Mesothelial cell of epicardium (in vitro differentiated cells): Measurements from ENCODE around the gene AKAP13. TPM values are rescaled to one million over a fixed set of nuclear protein-coding genes. Genes with fewer than 3 reads are reported as not detected.

Experiments used
- DNase-seq, 2 experiments: peaks; one replicate each; pipeline ENCODE4 v3.0.0; 2021; ENCODE audit warnings: low spot score in 2 of 2; ENCODE audit not compliant: unreplicated experiment in 2 of 2
- H3K27ac Mint-ChIP-seq: 2 replicates; pipeline ENCODE4 v1.8.0; 2021; ENCODE audit warnings: mixed read lengths
- H3K27me3 Mint-ChIP-seq: 2 replicates; pipeline ENCODE4 v1.8.0; 2021; ENCODE audit warnings: low read depth, mixed read lengths
- H3K36me3 Mint-ChIP-seq: 2 replicates; pipeline ENCODE4 v1.8.0; 2021; ENCODE audit warnings: mixed read lengths
- H3K4me1 Mint-ChIP-seq: 2 replicates; pipeline ENCODE4 v1.8.0; 2021; ENCODE audit warnings: mixed read lengths
- H3K4me3 Mint-ChIP-seq: 2 replicates; pipeline ENCODE4 v1.8.0; 2021; ENCODE audit warnings: mild to moderate bottlenecking, moderate library complexity, mixed read lengths
- H3K9me3 Mint-ChIP-seq: 2 replicates; pipeline ENCODE4 v1.8.0; 2021; ENCODE audit warnings: mixed read lengths
- CTCF ChIP-seq: fragments of 200-600 bp; sonication (generic); IDR thresholded peaks from one replicate; pipeline ENCODE4 v1.5.0; 2021; ENCODE audit warnings: antibody characterized with exemption; ENCODE audit not compliant: unreplicated experiment
- total RNA-seq: library from RNA; stranded (reverse); gene quantifications from 3 replicates; pipeline ENCODE4 v1.2.1, GENCODE V29; 2021

The AKAP13 gene
- total RNA-seq, 1 donor from 2014 or later = 109 TPM

GRCh38 chr15:85412066-85412465 lies 31.7 kb downstream of the AKAP13 start:
- Mint-ChIP-seq H3K36me3 (peaks cover 15% of the 10 kb centered on the region), H3K27ac (no peak overlapping the region), H3K4me3 (no peak overlapping the region), H3K27me3 (no peaks in the 10 kb centered on the region), H3K9me3 (peaks cover 9% of the 10 kb centered on the region), H3K4me1 (peaks cover 19% of the 10 kb centered on the region)
- no peak for TF ChIP-seq CTCF
- no peak for DNase-seq

GRCh38 chr15:85412956-85413854 lies 32.8 kb downstream of the AKAP13 start:
- H3K9me3 Mint-ChIP-seq = peaks cover 9% of the 10 kb centered on the region

GRCh38 chr15:85414037-85414436 lies 33.6 kb downstream of the AKAP13 start:
- H3K27me3 Mint-ChIP-seq = no peaks in the 10 kb centered on the region
- H3K4me1 Mint-ChIP-seq = peaks cover 15% of the 10 kb centered on the region
- H3K27ac Mint-ChIP-seq = no peak overlapping the region
- peaks cover 10% of the 10 kb centered on the region for H3K36me3 Mint-ChIP-seq
- no peak for DNase-seq
- no peak overlapping the region for H3K4me3 Mint-ChIP-seq
- TF ChIP-seq CTCF = no peak
- H3K9me3 Mint-ChIP-seq = peaks cover 5% of the 10 kb centered on the region

More at GRCh38 chr15:85412956-85413854, 32.8 kb downstream of the AKAP13 start:
- Mint-ChIP-seq H3K36me3 (peaks cover 12% of the 10 kb centered on the region), H3K27me3 (no peaks in the 10 kb centered on the region), H3K4me3 (no peak overlapping the region), H3K27ac (peak overlapping the region; percentile 3), H3K4me1 (peaks cover 15% of the 10 kb centered on the region)
- no peak for TF ChIP-seq CTCF
- DNase-seq = no peak

- peaks cover 9% of the 10 kb centered on the region for H3K9me3 Mint-ChIP-seq
- no peak overlapping the region for H3K4me3 Mint-ChIP-seq
- H3K4me1 Mint-ChIP-seq = peaks cover 15% of the 10 kb centered on the region
- no peak overlapping the region for H3K27ac Mint-ChIP-seq
- no peaks in the 10 kb centered on the region for H3K27me3 Mint-ChIP-seq
- peaks cover 12% of the 10 kb centered on the region for H3K36me3 Mint-ChIP-seq
- no peak for DNase-seq
- TF ChIP-seq CTCF = no peak
These were observed 34.1 kb downstream of the AKAP13 start for GRCh38 chr15:85414495-85414894.

GRCh38 chr15:85414991-85415390 lies 34.6 kb downstream of the AKAP13 start:
- TF ChIP-seq CTCF = no peak
- Mint-ChIP-seq H3K27ac (no peak overlapping the region), H3K9me3 (peaks cover 10% of the 10 kb centered on the region), H3K4me3 (no peak overlapping the region), H3K4me1 (peaks cover 15% of the 10 kb centered on the region), H3K27me3 (no peaks in the 10 kb centered on the region), H3K36me3 (peaks cover 12% of the 10 kb centered on the region)
- no peak for DNase-seq
